Activated T-cell treated with anti-CD3 and anti-CD28 coated beads, Interleukin-2, amount 50 U/mL, for 4 hours (primary cell): ENCODE measurements around the gene CCR5. TPM values are rescaled to one million over a fixed set of nuclear protein-coding genes. Genes with fewer than 3 reads are reported as not detected.

Experiments used
- ATAC-seq, 2 donors: fragments of 200-7000 bp; cut with Tn5 transposase; one replicate each; pipeline ENCODE4 v1.10.0; 2021
- DNase-seq: peaks from one replicate; pipeline ENCODE4 v3.0.0-alpha.2; 2020
- H3K27me3 Mint-ChIP-seq: one replicate; pipeline ENCODE4 v1.8.0; 2021; ENCODE audit warnings: low read depth, mixed read lengths
- H3K36me3 Mint-ChIP-seq: one replicate; pipeline ENCODE4 v1.8.0; 2022; ENCODE audit warnings: mixed read lengths; ENCODE audit not compliant: insufficient read depth
- H3K4me1 Mint-ChIP-seq: one replicate; pipeline ENCODE4 v1.8.0; 2021; ENCODE audit warnings: low read depth, mixed read lengths
- H3K4me3 Mint-ChIP-seq: one replicate; pipeline ENCODE4 v1.8.0; 2021; ENCODE audit warnings: mild to moderate bottlenecking, moderate library complexity, mixed read lengths
- H3K9me3 Mint-ChIP-seq: one replicate; pipeline ENCODE4 v1.8.0; 2021; ENCODE audit warnings: mixed read lengths
- total RNA-seq, 3 donors: library from RNA; stranded (reverse); gene quantifications; one replicate each; pipeline ENCODE4 v1.2.1, GENCODE V29; 2021

CCR5 gene
- total RNA-seq, 3 donors from 2014 or later: 1.2 to 7.2 (median 2.2) TPM

DNA sequence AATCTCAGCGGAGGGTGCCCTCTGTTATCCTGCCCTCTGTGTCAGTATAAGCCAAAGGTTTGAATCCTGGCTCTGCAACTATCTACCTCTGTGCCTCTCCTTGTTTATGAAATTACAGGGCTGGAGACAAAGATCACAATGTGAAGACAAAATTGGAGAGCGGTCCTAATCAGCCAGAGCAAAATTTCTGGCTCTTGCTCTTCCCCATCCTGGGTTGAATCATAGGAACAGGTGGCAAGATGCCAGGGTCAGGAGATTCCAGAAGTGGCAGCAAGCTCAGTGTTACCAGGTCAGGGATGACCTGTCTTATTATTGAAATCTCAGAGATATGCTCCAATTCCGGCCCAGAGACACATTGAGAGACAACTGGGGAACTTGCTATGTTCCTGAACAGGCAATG, 19.1 kb upstream of the CCR5 start:
- Mint-ChIP-seq H3K27me3 (no peaks in the 10 kb centered on the region), H3K4me1 (peaks cover 78% of the 10 kb centered on the region)

GRCh38 chr3:46353090-46353489, 17.7 kb upstream of the CCR5 start:
- ATAC-seq: no peak
- Mint-ChIP-seq H3K27me3 (peaks cover 2% of the 10 kb centered on the region), H3K36me3 (no peaks in the 10 kb centered on the region), H3K9me3 (no peaks in the 10 kb centered on the region), H3K4me1 (peaks cover 80% of the 10 kb centered on the region), H3K4me3 (peak overlapping the region; percentile 24)
- DNase-seq: no peak

More for the DNA sequence above, 19.1 kb upstream of the CCR5 start:
- ATAC-seq: no peak
- H3K36me3 Mint-ChIP-seq: no peaks in the 10 kb centered on the region
- H3K4me3 Mint-ChIP-seq: no peak overlapping the region
- no peaks in the 10 kb centered on the region for H3K9me3 Mint-ChIP-seq
- DNase-seq: no peak

DNA sequence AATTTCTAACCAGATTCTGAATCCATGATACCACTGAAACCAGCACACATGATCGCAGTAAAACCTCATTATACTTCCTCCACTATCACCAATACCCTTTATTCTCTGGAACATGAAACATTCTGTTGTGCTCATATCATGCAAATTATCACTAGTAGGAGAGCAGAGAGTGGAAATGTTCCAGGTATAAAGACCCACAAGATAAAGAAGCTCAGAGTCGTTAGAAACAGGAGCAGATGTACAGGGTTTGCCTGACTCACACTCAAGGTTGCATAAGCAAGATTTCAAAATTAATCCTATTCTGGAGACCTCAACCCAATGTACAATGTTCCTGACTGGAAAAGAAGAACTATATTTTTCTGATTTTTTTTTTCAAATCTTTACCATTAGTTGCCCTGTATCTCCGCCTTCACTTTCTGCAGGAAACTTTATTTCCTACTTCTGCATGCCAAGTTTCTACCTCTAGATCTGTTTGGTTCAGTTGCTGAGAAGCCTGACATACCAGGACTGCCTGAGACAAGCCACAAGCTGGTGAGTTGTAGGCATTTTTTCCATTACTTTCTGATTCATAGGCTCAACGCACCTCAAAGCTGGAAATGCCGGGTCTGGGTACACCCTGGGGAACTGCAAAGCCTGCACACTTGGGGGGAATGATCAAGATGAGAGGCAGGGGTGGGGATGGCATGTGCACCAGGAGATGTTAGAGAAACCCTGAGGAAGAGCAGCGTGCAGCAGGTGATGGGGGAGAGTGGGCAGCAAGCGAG, 16.9 kb upstream of the CCR5 start, which contains the start of gene CCR2:
Gene CCR2 (plus strand): TSS at position 465 of the 764 bp plus-strand sequence. CDS start 3,417 bp downstream, outside the sequence.
- ATAC-seq (peak; percentile 74 to 78), DNase-seq (peak; percentile 14)
- H3K36me3 Mint-ChIP-seq: no peaks in the 10 kb centered on the region
- H3K27me3 Mint-ChIP-seq: peaks cover 2% of the 10 kb centered on the region
- no peaks in the 10 kb centered on the region for H3K9me3 Mint-ChIP-seq
- H3K4me3 Mint-ChIP-seq: peak within 1 kb of the TSS; percentile 61
- H3K4me1 Mint-ChIP-seq: peaks cover 81% of the 10 kb centered on the region

- Mint-ChIP-seq H3K36me3 (no peaks in the 10 kb centered on the region), H3K4me3 (peak overlapping the region; percentile 61), H3K27me3 (peaks cover 2% of the 10 kb centered on the region), H3K9me3 (no peaks in the 10 kb centered on the region), H3K4me1 (peaks cover 79% of the 10 kb centered on the region)
- ATAC-seq: peak; percentile 41 to 46
- no peak for DNase-seq
These were observed 16.3 kb upstream of the CCR5 start for GRCh38 chr3:46354478-46354877.

GRCh38 chr3:46354984-46355383, 15.8 kb upstream of the CCR5 start:
- ATAC-seq (no peak), DNase-seq (no peak)
- Mint-ChIP-seq H3K36me3 (no peaks in the 10 kb centered on the region), H3K9me3 (no peaks in the 10 kb centered on the region), H3K4me1 (peaks cover 78% of the 10 kb centered on the region), H3K27me3 (peaks cover 2% of the 10 kb centered on the region), H3K4me3 (peak overlapping the region; percentile 22)

DNA sequence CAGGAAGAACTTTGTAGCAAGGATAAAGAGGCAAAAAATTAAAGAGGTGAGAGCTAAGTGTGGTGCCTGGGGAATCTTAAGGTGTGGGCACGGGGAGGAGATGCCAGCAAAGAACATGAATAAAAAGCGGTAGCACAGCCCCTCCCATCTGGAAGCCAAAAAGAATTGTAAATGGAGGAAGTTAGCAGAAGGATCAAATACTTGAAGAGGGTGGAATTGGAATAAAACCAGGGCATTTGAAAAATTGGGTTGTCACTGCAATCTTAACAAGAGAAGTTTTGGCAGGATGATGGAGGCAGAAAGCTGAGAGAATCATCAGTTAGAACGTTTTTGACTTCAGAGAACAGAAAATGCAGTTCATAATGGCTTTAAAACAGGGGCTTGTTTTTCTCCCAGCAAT, 14.5 kb upstream of the CCR5 start:
- peaks cover 2% of the 10 kb centered on the region for H3K27me3 Mint-ChIP-seq
- H3K36me3 Mint-ChIP-seq: no peaks in the 10 kb centered on the region
- no peaks in the 10 kb centered on the region for H3K9me3 Mint-ChIP-seq
- H3K4me1 Mint-ChIP-seq: peaks cover 76% of the 10 kb centered on the region
- no peak for ATAC-seq
- no peak overlapping the region for H3K4me3 Mint-ChIP-seq
- DNase-seq: no peak

DNA sequence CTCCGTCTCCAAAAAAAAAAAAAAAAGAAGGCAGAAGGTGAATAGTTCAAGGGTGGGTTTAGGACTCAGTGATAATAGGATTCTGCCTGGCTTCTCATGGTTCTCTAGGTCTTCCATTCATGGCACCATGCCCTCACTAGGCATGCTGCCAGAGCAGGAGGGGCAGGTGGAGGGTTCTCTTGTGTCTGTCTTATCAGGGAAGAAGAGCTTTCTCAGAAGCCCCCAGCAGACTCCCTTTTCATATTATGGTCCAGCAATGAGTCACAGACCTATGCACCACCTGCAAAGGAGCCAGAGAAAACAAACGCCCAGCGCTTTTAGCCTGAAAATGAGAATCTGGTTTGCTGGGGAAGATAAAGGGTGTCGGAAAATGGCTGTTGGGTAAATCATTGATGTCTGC, 13.8 kb upstream of the CCR5 start:
- ATAC-seq: no peak
- Mint-ChIP-seq H3K27me3 (peaks cover 2% of the 10 kb centered on the region), H3K4me1 (peaks cover 77% of the 10 kb centered on the region), H3K9me3 (no peaks in the 10 kb centered on the region), H3K36me3 (no peaks in the 10 kb centered on the region), H3K4me3 (peak overlapping the region; percentile 35)
- no peak for DNase-seq

DNA sequence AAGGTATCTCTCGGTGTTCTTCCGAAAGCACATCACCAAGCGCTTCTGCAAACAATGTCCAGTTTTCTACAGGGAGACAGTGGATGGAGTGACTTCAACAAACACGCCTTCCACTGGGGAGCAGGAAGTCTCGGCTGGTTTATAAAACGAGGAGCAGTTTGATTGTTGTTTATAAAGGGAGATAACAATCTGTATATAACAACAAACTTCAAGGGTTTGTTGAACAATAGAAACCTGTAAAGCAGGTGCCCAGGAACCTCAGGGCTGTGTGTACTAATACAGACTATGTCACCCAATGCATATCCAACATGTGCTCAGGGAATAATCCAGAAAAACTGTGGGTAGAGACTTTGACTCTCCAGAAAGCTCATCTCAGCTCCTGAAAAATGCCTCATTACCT, 12.3 kb upstream of the CCR5 start:
- H3K9me3 Mint-ChIP-seq: no peaks in the 10 kb centered on the region
- H3K27me3 Mint-ChIP-seq: peaks cover 2% of the 10 kb centered on the region
- H3K4me1 Mint-ChIP-seq: peaks cover 69% of the 10 kb centered on the region
- H3K4me3 Mint-ChIP-seq: no peak overlapping the region
- ATAC-seq (no peak), DNase-seq (no peak)
- H3K36me3 Mint-ChIP-seq: no peaks in the 10 kb centered on the region

GRCh38 chr3:46359733-46360493, 10.8 kb upstream of the CCR5 start:
- ATAC-seq: peak; percentile 94 to 96
- peaks cover 57% of the 10 kb centered on the region for H3K4me1 Mint-ChIP-seq

DNA sequence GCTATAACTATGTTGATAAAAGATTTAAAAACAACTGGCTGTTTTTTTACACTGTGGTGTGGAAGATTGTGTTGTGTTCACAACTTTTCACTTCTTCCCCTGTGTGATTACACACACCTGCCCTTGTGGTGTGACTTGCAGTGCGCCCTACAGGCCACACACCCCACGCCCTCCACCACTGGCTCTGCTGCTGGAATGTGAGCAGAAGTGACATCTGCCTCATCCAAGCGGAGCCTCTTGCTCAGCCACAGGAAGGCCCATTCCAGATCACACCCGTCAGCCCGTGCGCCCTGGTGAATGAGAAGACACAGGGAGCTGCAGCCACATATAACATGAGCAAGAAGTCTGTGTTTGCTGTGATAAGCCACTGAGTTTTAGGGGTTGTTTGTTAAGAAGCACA, 9.8 kb upstream of the CCR5 start:
- Mint-ChIP-seq H3K27me3 (peaks cover 2% of the 10 kb centered on the region), H3K9me3 (no peaks in the 10 kb centered on the region), H3K36me3 (no peaks in the 10 kb centered on the region), H3K4me1 (peaks cover 47% of the 10 kb centered on the region), H3K4me3 (no peak overlapping the region)
- ATAC-seq: no peak
- DNase-seq: no peak

More at GRCh38 chr3:46359733-46360493, 10.8 kb upstream of the CCR5 start:
- Mint-ChIP-seq H3K4me3 (no peak overlapping the region), H3K36me3 (no peaks in the 10 kb centered on the region), H3K9me3 (no peaks in the 10 kb centered on the region), H3K27me3 (peaks cover 2% of the 10 kb centered on the region)
- DNase-seq: no peak

- H3K9me3 Mint-ChIP-seq: no peaks in the 10 kb centered on the region
- H3K27me3 Mint-ChIP-seq: peaks cover 2% of the 10 kb centered on the region
- DNase-seq: no peak
- no peak overlapping the region for H3K4me3 Mint-ChIP-seq
- H3K36me3 Mint-ChIP-seq: no peaks in the 10 kb centered on the region
- ATAC-seq: no peak
- H3K4me1 Mint-ChIP-seq: peaks cover 44% of the 10 kb centered on the region
These were observed 9.1 kb upstream of the CCR5 start for GRCh38 chr3:46361408-46362283.

- no peaks in the 10 kb centered on the region for H3K36me3 Mint-ChIP-seq
- DNase-seq: no peak
- ATAC-seq: no peak
- H3K9me3 Mint-ChIP-seq: no peaks in the 10 kb centered on the region
- peaks cover 48% of the 10 kb centered on the region for H3K4me1 Mint-ChIP-seq
- H3K27me3 Mint-ChIP-seq: no peaks in the 10 kb centered on the region
- no peak overlapping the region for H3K4me3 Mint-ChIP-seq
These were observed 5.7 kb upstream of the CCR5 start for GRCh38 chr3:46365041-46365440.

DNA sequence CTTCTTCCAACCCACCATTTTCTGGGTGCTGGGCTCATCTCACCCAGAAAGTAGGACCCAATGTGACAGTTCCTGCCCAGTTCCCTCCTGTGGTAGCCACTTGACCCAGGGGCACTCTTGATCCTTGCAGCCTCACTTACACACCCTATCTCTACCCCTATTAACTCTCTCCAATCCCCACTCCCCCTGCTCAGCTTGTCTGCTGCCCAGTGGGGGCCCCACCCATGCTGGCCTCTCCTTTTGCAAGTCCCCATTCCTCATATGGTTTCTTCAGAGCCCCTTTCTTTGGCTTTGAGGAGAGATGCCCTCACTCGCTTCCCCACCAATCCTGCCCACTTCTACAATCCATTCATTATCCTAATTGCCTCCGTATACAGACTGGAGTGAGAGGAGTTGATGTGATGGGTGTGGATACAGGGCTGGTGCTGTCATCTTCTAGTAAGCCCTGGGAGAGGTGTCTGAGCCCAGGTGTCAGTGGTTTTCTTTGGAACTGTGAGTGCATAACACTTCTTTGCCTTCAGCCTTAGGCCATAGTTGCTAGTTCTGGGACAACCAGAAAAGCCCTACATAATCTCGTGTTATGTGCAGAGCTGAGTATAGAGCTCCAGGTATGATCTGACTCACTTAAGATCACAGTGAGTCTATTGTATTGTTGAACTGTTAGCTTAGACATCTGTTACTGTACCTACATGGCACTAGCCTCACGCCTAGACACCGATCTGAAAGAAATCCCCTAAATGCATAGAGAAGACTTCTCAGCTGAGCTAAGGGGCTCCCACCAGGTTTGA, 4.8 kb upstream of the CCR5 start:
- Mint-ChIP-seq H3K36me3 (no peaks in the 10 kb centered on the region), H3K9me3 (no peaks in the 10 kb centered on the region), H3K27me3 (no peaks in the 10 kb centered on the region), H3K4me1 (peaks cover 48% of the 10 kb centered on the region), H3K4me3 (no peak overlapping the region)
- DNase-seq (no peak), ATAC-seq (no peak)
